HG02623 (cell line): Measurements from ENCODE around the gene GAL.

ENCODE experiments used
- ATAC-seq: cut with Tn5 transposase; IDR thresholded peaks from one replicate; pipeline ENCODE4 v1.9.1; 2021; ENCODE audit warnings: moderate library complexity; ENCODE audit not compliant: unreplicated experiment

Gene GAL

GRCh38 chr11:68680541-68681231, 3.7 kb upstream of the GAL start:
- no peak for ATAC-seq

DNA sequence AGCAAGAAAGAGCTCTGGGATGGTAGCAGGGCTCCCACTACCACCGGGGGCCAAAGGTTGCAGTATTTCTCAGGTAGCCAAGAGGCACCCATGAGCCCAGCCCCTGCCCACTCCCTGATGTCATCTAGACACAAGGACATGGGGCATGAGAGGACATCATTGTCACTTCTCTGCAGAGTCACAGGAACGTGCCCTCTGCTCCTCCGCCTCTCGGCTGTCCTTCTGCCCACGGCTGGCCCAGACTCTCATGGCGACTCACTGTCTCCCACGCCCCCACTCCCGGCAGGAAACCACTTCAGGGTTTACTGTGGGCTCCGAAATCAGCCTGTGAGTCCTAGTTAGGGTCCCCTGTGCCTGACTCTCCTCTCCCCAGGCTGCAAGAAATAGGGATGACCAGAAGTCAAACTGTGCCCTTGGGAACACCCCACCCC, 1.8 kb upstream of the GAL start:
- ATAC-seq, result no peak

DNA sequence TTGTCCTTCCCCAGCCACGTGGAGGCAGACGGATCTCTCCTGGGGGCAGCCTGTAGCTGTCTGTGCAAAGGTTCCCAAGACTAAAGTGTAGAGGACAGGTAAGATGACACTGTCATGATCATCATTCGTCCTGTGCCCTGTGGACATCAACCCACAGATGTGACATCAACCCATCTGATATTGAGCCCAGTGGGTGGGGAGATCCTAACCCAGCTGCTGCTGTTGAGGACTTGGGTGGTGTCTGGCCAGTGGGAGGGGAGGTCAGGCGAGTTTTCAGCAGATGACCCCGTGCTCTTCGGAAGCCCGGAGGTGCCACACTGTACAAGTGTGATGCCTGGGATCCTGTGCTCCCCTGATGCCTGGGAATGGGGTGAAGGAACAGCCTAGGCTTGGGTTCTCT, 1.2 kb upstream of the GAL start:
- ATAC-seq, result no peak

GRCh38 chr11:68683536-68684384, 584 bp upstream of the GAL start:
- no peak for ATAC-seq

DNA sequence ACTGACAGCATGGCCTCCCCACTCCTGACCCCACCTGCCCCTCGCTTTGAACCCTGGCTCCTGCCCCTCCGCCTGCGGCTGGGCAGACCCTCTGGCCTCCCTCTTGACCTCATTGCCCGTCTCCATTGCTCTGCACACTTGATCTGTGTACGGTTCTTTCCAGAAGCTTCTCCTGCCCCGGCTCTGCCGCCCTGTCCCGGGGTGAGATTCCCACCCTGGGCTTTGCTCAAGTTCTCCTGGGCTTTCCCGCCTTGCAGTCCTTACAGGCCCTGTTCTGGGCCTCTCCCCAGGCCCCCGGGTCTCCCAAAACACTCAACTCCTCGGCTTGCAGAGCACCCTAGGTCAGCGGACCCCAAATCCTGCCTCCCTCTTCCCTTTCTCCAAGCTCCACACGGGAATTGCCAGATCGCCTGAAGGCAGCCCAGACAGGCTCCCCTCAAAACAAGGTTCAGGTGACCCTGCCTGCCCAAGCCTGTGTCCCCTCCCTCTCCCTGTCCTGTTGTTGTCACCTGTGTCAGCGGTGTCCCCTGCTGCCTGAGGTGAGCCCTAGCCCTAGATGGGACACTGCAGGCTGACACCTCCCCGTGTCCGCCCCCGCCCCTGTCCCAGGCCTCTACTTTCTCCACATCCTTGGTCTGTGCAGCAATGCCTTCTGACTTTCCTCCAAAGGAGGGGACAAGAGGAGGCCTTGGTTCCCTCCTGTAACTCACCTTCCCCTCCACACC, 1.5 kb downstream of the GAL start:
- no peak for ATAC-seq

DNA sequence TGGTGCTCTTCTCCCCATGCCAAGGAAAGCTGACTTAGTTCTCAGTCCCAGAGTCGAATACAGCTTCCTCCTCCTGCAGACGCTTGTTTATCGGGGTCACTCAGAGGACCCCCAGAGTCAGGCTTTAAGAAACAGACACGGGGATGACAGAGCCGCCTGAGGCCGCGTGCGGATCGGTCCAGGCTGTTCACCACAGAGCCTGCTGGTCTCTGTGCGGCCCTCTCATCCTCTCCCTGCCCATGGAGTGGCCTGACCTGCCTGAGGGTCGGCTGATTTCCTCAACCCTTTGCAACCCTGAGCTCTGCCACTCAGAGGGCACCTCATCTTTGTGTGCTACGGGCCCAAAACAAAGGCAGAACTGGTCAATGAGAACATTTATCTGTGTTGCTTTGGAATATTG, 2.1 kb downstream of the GAL start:
- ATAC-seq, result no peak

DNA sequence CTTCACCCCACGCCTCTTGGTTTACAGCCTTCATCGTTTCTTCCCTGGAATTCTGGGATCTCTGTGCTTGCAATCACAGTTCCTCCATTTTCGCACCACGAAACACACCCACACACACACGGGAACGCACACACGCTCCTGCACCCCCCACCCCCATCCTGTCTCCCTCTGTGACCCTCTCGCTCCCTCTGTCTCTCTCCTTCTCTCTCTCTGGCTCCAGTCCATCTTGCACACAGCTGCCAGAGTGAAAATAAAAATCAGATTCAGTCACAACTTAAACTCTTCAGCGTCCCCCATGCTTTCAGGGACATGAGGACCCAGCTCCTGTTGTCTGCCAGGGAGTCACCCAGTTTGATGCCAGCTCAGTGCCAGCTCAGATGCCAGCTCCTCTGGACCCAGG, 3.0 kb downstream of the GAL start:
- ATAC-seq, result no peak

- ATAC-seq, result no peak
Observed at GRCh38 chr11:68687986-68688385, 3.6 kb downstream of the GAL start.

- no peak for ATAC-seq
Observed at GRCh38 chr11:68688881-68689280, 4.5 kb downstream of the GAL start.

DNA sequence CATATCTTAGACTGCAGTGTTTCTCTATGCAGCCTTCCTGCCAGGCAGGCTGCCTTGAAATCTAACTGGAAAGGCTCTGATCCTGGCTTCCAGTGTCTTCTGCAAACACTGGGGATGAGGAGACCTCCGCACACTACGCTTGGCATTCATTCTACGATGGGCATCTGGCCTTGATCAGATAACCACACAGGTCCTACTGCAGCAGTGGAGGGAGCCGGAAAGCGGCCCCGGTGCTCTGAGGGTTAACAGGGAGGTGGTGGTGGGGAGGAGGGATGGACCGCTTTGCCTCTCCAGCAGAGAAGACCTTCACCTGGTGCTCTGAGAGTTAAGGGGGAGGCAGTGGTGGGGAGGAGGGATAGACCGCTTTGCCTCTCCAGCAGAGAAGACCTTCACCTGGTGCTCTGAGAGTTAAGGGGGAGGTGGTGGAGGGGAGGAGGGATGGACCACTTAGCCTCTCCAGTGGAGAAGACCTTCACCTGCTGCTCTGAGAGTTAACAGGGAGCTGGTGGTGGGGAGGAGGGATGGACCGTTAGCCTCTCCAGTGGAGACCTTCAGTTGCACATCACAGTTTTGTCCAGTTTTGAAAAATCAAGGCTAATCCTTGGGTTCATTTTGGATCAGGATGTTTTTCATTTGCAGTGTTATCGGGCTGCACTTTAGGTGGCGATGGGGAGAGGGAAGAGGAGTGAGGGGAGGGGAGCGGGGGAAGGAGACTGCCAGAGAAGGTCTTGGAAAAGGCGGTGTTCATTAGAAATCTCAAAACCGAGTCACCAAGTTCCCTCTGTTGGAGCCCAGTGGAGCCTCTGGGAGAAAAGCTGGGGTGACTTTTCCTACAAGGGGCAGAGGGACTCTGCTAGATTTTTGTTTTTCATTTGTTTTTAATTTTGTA, 5.6 kb downstream of the GAL start:
- ATAC-seq, result no peak

DNA sequence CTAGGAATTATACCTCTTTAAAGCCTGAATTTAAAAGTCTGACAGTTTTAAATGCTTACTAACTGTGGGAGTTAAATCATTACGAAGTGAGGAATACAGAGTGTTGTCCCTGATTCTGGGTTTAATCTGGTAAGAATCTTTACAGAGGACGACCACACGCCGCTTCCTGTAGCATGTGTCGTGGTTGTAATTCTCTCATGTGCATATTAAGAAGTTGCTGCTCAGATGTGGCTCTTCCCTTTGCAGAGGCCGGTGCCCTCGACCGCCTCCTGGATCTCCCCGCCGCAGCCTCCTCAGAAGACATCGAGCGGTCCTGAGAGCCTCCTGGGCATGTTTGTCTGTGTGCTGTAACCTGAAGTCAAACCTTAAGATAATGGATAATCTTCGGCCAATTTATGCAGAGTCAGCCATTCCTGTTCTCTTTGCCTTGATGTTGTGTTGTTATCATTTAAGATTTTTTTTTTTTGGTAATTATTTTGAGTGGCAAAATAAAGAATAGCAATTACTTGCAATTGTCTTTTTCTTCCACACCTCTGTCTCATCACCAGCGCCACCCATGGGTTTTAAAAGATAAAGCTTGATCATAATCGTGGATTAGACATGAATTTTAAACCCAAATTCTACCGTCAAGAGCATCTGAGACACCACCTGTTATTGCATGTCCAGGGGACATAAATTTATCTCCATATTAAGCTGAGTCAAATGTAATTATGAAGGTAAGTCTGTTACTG, 6.5 kb downstream of the GAL start:
- no peak for ATAC-seq

DNA sequence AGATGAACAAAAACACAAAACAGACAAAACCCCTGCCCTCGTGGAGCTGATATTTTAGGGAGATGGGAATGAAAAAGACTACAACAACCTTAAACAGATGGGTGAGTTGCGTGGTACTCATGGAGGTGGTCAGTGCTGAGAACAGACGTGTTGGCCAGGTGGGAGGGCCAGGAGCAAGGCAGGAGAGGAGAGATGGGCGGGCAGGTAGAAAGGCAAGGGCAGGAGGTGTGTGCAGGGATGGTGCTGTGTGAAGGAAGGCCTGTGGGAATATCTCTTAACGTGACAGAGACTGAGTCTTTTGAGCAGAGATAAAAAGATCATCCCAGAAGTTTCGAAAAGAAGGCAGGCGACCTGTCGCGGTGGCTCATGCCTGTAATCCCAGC, 7.0 kb downstream of the GAL start:
- ATAC-seq, result no peak

DNA sequence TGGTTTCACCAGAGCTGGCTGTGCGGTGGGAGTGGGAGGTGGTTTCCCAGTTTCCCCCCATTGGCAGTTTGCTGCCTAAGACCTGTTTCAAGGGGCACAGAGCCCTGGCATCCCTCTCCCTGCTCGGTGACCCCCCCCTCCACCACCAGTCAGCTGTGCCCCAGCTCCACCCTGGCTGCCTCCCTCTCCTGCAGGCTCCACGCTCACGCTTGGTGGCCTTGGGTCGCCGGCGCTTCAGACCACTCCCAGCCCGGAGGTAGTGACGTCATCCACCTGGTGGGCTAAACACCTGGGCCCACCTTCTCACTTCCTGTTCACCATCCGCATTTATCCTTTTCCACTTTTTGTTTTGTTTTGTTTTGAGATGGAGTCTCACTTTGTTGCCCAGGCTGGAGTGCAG, 7.8 kb downstream of the GAL start:
- ATAC-seq, result no peak

DNA sequence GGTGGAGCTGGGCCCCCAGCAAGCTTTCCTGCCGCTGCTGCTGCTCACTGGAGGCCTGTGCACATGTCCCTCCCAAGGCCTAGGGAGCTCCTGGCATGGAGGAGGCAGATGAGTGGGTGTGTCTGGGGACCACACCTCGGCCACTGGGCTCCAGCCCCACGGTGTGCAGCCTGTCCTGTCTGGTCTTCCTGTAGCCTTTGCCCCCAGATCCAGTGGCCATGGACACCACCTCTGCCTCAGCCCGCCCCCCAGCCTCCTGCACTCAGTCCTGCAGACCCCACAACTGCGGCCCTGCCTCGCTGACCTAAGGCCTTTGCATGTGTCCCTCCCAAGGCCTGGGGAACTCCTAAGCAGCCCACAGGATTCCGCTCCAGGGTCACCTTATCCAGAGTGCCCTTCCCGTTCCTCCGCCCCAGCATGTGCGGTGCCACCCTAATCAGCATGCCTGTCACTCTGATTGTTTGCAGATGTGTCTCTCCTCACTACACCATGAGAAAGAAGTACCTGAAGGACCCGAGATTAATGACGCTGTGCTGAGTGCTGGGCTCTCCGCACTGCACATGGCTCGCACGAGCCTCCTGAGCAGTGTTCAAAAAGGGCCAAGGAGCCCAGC, 8.6 kb downstream of the GAL start:
- no peak for ATAC-seq

DNA sequence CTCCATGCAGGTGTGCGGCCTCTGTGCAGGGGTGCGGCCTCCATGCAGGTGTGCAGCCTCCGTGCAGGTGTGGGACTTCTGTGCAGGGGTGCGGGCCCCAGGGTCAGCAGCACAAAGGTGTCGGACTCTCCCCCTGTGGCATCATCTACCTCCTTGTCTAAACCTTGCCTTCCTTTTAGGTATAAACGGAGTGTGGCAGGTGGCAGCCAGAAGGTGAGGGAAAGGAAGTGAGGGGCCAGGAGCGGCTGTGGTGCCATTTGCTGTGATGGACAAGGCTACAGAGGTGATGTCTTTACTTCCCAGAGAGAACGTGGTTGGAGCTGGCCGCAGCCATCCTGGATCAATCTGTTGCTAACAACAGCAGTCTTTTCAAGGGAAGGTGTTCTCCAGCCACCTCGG, 9.1 kb downstream of the GAL start:
- ATAC-seq, result no peak

DNA sequence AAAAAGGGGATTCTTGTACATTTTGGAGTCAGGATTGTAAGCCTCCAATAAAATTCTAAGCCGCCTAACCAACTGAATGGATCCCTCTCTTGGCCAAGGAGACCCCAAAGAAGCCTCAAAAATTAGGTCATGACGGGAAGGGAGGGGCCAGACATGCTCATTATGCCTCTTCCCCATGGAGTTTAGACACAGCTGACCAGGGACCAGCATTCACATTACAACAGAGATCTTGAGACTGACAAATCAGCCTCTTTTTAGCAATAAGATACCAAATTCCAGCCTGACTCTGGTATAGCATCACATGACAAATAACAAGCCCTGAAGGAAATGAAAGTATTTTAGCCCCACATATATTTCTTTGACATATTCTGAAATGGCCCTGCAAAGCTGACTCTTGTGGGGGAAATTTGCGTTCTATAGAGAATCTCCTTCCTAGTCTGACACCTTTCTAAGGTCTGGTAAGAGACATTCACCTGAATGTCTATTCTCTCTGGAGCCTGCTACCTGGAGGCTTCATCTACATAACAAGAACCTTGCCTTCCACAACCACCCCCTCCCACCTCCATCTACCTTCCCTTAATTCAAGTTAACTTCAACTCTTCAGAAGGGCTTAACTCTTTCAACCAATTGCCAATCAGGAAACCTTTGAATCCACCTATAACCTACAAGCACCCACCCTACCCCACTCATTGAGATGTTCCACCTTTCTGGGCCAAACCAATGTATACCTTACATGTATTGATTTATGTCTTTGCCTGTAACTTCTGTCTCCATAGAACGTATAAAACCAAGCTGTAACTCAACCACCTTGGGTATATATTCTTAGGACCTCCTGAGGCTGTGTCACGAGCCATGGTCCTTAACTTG, 10.3 kb downstream of the GAL start:
- no peak for ATAC-seq

DNA sequence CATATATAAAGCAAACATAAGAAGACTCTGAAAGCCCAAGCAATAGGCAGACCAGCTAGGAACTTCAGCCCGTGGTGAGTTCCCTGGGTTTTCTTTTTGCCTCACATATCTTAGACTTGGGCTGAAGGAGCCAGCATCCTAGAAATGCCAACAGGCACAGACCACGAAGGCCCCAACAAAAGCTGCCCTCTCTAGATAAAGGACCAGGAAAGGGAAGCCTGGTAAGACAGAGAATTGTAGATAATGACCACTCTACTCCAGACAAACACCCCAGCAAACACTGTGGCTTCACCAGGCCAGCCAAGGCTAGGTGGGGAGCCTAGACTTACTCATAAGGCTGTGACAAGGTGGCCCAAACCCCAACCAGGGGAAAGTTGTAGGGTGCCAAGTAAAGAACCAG, 11.2 kb downstream of the GAL start:
- ATAC-seq, result no peak

- ATAC-seq, result no peak
Observed at GRCh38 chr11:68698993-68699392, 14.6 kb downstream of the GAL start.

DNA sequence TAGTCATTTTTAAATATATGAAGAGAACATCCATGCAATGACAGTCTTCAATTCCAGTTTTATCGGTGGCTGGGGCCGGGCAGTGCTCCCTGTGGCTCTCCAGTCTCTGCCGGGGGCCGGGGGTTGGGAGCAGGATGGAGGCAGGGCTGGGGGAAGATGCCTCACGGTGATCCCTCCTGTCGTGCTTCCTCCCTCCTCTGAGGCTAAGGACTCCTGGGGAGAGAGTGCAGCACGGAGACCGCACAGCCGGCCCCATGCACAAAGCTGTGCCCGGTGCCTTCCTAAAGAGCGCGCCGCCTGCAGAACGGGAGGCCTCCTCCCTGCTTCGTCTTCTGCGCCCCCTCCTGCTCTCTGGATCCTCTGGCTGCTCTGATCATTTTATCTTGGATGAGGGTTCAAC, 20.5 kb downstream of the GAL start:
- no peak for ATAC-seq
